Uterus (tissue), 2 donors: ENCODE measurements around the gene ENTPD1.

Experiments
- CTCF ChIP-seq, 4 experiments: fragments of 200-600 bp in 2 of 4; fragments of 450-650 bp in 2 of 4; sonication (generic) in 2 of 4; IDR thresholded peaks; one replicate each; pipeline ENCODE4 v1.5.1; 2016 to 2019; ENCODE audit warnings: antibody characterized with exemption in 4 of 4, mild to moderate bottlenecking in 2 of 4, moderate library complexity in 1 of 4
- POLR2A ChIP-seq, 2 donors: fragments of 450-650 bp; IDR thresholded peaks; one replicate each; pipeline ENCODE4 v1.6.1; 2016; ENCODE audit warnings: antibody characterized with exemption in 2 of 2, mild to moderate bottlenecking in 1 of 2, moderate library complexity in 1 of 2

GRCh38 chr10:95770084-95770720 lies 14.2 kb downstream of the ENTPD1 start:
- TF ChIP-seq CTCF (IDR thresholded peaks at IDR 0.05) (no peak), POLR2A (IDR thresholded peaks at IDR 0.05) (no peak)
